Stomach (tissue), 4 donors: Measurements from ENCODE around the gene SCTR.

Experiments
- CTCF ChIP-seq, 7 experiments: fragments of 450-650 bp in 4 of 7; fragments of 200-600 bp in 3 of 7; sonication (generic) in 3 of 7; IDR thresholded peaks; one replicate each; pipeline ENCODE4 v1.5.1; 2016 to 2019; ENCODE audit warnings: antibody characterized with exemption in 7 of 7, control low read depth in 2 of 7, mild to moderate bottlenecking in 1 of 7
- POLR2A ChIP-seq, 4 donors: fragments of 450-650 bp; IDR thresholded peaks; one replicate each; pipeline ENCODE4 v1.6.1; 2016; ENCODE audit warnings: antibody characterized with exemption in 4 of 4, control low read depth in 2 of 4, mild to moderate bottlenecking in 1 of 4, moderate library complexity in 1 of 4
- POLR2AphosphoS5 ChIP-seq, 3 donors: sonication (generic); formaldehyde crosslinking; IDR thresholded peaks; one replicate each; pipeline ENCODE4 v1.6.1; 2016; ENCODE audit warnings: antibody characterized with exemption in 3 of 3

GRCh38 chr2:119487434-119488244 is 36.6 kb downstream of the SCTR start:
- TF ChIP-seq CTCF (IDR thresholded peaks at IDR 0.05) (no peak), POLR2AphosphoS5 (IDR thresholded peaks at IDR 0.05) (peak in 1 of 3 donors; percentile 26), POLR2A (IDR thresholded peaks at IDR 0.05) (no peak)
